Ovary (tissue), 9 donors: ENCODE measurements around the gene ITIH2. TPM values are rescaled to one million over a fixed set of nuclear protein-coding genes. Genes with fewer than 3 reads are reported as not detected.

Experiments used
- DNase-seq, 5 donors: peaks; one replicate each; pipeline ENCODE4 v3.0.0-alpha.2; 2019 to 2020
- H3K27ac ChIP-seq, 2 donors: fragments of 200-600 bp; one replicate each; pipeline versions ENCODE4 v1.5.1 to v1.8.0; 2019 to 2022
- H3K27me3 ChIP-seq: fragments of 200-600 bp; one replicate; pipeline ENCODE4 v1.8.0; 2022
- H3K36me3 ChIP-seq: fragments of 200-600 bp; sonication (generic); one replicate; pipeline ENCODE4 v1.5.1; 2019
- H3K4me1 ChIP-seq: one replicate; pipeline ENCODE4 v1.8.1; 2013; ENCODE audit warnings: mild to moderate bottlenecking, moderate library complexity; ENCODE audit not compliant: insufficient read depth
- H3K4me3 ChIP-seq: fragments of 200-600 bp; sonication (generic); one replicate; pipeline ENCODE4 v1.5.1; 2017
- H3K9me3 ChIP-seq, 2 donors: fragments of 200-600 bp in 1 of 2; sonication (generic) in 1 of 2; one replicate each; pipeline versions ENCODE4 v1.5.1 to v1.8.1; 2013 to 2019; ENCODE audit warnings: mild to moderate bottlenecking in 1 of 2, moderate library complexity in 1 of 2
- EP300 ChIP-seq: sonication (generic); formaldehyde crosslinking; IDR thresholded peaks from one replicate; pipeline ENCODE4 v1.6.1; 2017; ENCODE audit warnings: antibody characterized with exemption
- POLR2A ChIP-seq: fragments of 450-650 bp; IDR thresholded peaks from one replicate; pipeline ENCODE4 v1.6.1; 2017; ENCODE audit warnings: antibody characterized with exemption, mild to moderate bottlenecking, moderate library complexity
- WGBS, 3 donors: extraction: QIAGEN DNeasy Blood & Tissue Kit in 1 of 3; methylation state at CpG; one replicate each; pipeline versions ENCODE4 v1.1.5 to v1.1.7; 2013 to 2017; 5-methylcytosine and 5-hydroxymethylcytosine counted together
- intact Hi-C, 4 donors: fragments of 100-400 bp; cut with DNase I; formaldehyde crosslinking; loops; one replicate each; pipeline versions ENCODE4 v1.11.0 to v1.15.1; 2022 to 2023
- polyA plus RNA-seq, 2 donors: library from polyadenylated mRNA; stranded (reverse); fragments of 200-250 nt in 1 of 2; fragments of 350-450 nt in 1 of 2; fragmentation: Illumina TruSeq in 1 of 2; extraction: RNeasy Lipid Tissue Mini Kit (QIAGEN cat#74804) in 1 of 2; gene quantifications; one replicate each; pipeline ENCODE4 v1.2.3, GENCODE V29; 2013 to 2014
- total RNA-seq, 7 donors: library from RNA; depleted of rRNA in 2 of 7; stranded (reverse); fragments of >200 nt in 2 of 7; fragmentation: NEBNext Ultra II Directional in 3 of 7; extraction: Animal tissue kit (Norgen Biotek cat#: 25700) in 3 of 7; gene quantifications; one replicate each; pipeline versions ENCODE4 v1.1.0 to v1.2.4, GENCODE V29; 2016 to 2023
- TF ChIP-seq, protein P1 (sequence below), 3 donors: fragments of 450-650 bp in 2 of 3; fragments of 200-600 bp in 1 of 3; IDR thresholded peaks; one replicate each; pipeline versions ENCODE4 v1.5.1 to v1.8.0; 2016 to 2022; ENCODE audit warnings: antibody characterized with exemption in 3 of 3, mild to moderate bottlenecking in 1 of 3
- donor health status: DM: no; HTN: no; CAD: no; lungs with moderate emphysema.
- donor health status: DM: no; HTN: no; CAD: no.
- donor health status: Bipolar disorder and iron deficiency.
- donor health status: DM: yes; HTN: yes; CAD: no.
- donor health status: DM: no; HTN: no; CAD: no.
- donor health status: DM: yes; HTN: yes; CAD: no.

The ITIH2 gene
- total and polyA plus RNA-seq, 9 donors, result 0.02 to 1.2 (median 0.22) TPM; not detected in 4

DNA sequence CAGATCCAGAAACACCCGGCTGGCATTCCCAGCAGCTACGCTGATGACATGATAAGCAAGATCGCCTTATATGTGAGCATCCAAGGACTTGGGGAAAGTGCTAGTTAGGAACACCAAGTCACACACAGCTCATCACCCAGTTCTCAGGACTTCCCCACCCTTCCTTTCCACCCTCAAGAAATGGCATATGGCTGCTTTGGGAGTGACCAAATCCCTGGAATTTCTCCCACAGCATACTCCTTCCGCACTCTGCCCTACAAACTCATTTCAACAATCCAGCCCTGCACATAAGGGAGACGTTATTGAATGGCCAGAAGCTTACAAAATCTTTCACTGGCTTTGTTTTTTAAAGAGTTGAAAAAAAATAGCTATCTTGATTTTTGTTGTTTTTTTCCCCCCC is 40.6 kb upstream of the ITIH2 start:
- DNase-seq, result no peak
- Histone ChIP-seq H3K4me3 (no peak overlapping the region), H3K9me3 (no peaks in the 10 kb centered on the region), H3K36me3 (no peaks in the 10 kb centered on the region), H3K4me1 (peaks cover 5% of the 10 kb centered on the region), H3K27ac (no peak overlapping the region), H3K27me3 (no peaks in the 10 kb centered on the region)
- intact Hi-C loops, result no loop called here
- WGBS, 3 donors, result 70 to 77% (median 77%) methylated on average over 5 of the region's 5 CpGs
- no peak for TF ChIP-seq POLR2A
- TF ChIP-seq, protein P1, sequence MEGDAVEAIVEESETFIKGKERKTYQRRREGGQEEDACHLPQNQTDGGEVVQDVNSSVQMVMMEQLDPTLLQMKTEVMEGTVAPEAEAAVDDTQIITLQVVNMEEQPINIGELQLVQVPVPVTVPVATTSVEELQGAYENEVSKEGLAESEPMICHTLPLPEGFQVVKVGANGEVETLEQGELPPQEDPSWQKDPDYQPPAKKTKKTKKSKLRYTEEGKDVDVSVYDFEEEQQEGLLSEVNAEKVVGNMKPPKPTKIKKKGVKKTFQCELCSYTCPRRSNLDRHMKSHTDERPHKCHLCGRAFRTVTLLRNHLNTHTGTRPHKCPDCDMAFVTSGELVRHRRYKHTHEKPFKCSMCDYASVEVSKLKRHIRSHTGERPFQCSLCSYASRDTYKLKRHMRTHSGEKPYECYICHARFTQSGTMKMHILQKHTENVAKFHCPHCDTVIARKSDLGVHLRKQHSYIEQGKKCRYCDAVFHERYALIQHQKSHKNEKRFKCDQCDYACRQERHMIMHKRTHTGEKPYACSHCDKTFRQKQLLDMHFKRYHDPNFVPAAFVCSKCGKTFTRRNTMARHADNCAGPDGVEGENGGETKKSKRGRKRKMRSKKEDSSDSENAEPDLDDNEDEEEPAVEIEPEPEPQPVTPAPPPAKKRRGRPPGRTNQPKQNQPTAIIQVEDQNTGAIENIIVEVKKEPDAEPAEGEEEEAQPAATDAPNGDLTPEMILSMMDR (IDR thresholded peaks at IDR 0.05), result no peak
- TF ChIP-seq EP300, result no peak

DNA sequence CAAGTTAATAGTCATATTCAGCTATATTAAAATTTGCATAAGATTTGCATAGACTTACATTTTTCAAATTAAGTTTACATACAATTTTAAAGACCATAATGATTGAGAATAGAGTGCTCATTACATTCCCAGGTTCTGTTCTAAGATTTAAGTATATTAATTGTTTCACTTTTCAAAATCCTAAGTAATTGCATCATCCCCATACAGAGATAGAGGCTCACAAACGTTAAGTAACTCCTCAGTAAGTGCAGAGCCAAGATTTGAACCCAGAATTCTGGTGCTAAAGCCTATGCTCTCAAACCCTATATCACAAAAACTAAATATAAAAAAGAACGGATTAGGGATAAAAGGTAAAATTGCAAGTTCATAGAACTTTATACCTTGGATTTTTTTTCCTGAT is 38.4 kb upstream of the ITIH2 start:
- Histone ChIP-seq H3K4me1 (peaks cover 8% of the 10 kb centered on the region), H3K9me3 (no peaks in the 10 kb centered on the region), H3K36me3 (no peaks in the 10 kb centered on the region), H3K4me3 (no peak overlapping the region), H3K27ac (no peak overlapping the region), H3K27me3 (no peaks in the 10 kb centered on the region)
- no peak for DNase-seq
- TF ChIP-seq, protein P1 (IDR thresholded peaks at IDR 0.05), result no peak
- no peak for TF ChIP-seq EP300
- intact Hi-C loops, result no loop called here
- 57 to 67% (median 62%) methylated on average over 2 of the region's 2 CpGs for WGBS, 3 donors

DNA sequence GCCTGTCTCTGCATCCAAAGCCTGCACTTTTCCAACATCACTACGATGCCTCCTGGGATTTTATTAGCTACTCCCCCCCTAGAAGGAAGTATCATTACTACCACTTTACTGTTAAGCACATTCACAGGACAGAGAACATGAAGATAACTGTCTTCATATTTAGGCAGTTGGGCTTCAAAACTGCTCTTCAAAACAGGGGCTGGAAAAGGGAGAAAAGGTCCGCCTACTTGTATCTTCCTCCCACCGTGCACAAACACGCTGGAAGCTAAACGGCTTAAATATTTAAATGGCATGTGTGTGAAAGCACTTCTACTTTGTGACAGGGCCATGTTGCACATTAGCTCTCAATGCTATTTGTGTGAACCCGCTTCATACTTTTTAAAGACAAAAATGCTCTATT is 37.3 kb upstream of the ITIH2 start:
- DNase-seq, result no peak
- peaks cover 8% of the 10 kb centered on the region for H3K4me1 ChIP-seq
- no peaks in the 10 kb centered on the region for H3K36me3 ChIP-seq
- intact Hi-C loops, result no loop called here
- no peaks in the 10 kb centered on the region for H3K27me3 ChIP-seq
- no peak overlapping the region for H3K27ac ChIP-seq
- 1 to 3% (median 2%) methylated on average over 6 of the region's 6 CpGs for WGBS, 3 donors
- TF ChIP-seq, protein P1 (IDR thresholded peaks at IDR 0.05), result no peak
- TF ChIP-seq EP300 (no peak), POLR2A (no peak)
- H3K4me3 ChIP-seq, result peak overlapping the region; percentile 79
- no peaks in the 10 kb centered on the region for H3K9me3 ChIP-seq

DNA sequence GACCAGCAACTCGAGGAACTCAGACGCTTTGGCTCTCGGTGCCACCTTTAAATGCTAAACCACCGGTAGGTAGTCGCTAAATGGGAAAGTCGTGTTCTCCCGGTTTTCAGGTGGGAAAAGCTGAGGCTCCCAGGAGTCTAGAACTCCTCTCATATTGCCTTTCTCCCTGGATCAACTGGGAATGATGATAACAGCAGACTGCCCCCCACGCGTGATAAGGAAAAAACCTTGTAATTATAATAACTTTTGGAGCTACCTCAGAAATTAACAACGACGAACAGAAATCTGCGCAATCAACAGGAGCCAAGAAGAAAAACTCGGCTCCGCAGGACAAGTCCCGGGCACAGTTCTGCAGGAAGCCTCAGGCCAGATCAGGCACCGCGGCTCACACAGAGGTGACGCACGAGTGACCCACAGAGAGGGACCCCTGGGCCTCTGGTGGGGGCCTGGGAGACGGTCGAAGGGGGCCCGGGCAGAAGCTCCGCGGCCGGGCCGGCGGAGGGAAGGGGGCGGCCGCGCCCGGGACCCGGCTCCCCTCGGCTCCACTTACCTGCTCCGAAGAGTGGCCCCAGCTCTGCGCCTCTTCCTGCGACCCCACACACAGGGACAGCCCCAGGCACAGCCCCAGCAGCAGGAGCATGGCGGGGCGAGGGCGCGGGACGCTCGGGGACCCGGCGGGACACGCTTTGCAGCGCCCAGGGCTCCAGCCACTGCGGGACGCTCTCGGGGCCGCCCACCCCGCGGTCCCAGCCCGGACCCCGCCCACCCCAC is 36.7 kb upstream of the ITIH2 start, which contains the start of gene ITIH5:
Gene ITIH5, minus strand, starts transcription at position 714 of the 771 bp plus-strand sequence. Its CDS starts 74 bp downstream, at position 640.
- 0 to 1% (median 1%) methylated on average over 47 to 54 of the region's 54 CpGs for WGBS, 3 donors
- Histone ChIP-seq H3K4me3 (peak within 1 kb of the TSS; percentile 79), H3K36me3 (no peaks in the 10 kb centered on the region), H3K27ac (no peak within 1 kb of the TSS), H3K4me1 (peaks cover 8% of the 10 kb centered on the region), H3K27me3 (no peaks in the 10 kb centered on the region), H3K9me3 (no peaks in the 10 kb centered on the region)
- DNase-seq, result peak in 3 of 5 donors; percentile 37 to 46 (median 45)
- TF ChIP-seq EP300, result no peak
- TF ChIP-seq, protein P1 (IDR thresholded peaks at IDR 0.05), result no peak
- no peak for TF ChIP-seq POLR2A
- intact Hi-C loops, result no loop called here
